Measurements from ENCODE around the gene METTL14. TPM values are rescaled to one million over a fixed set of nuclear protein-coding genes. Genes with fewer than 3 reads are reported as not detected.

The METTL14 gene
- polyA plus RNA-seq, 1 donor (not counting 4 experiments of a cell fraction or from before 2014, with no cell fraction given): 25.8 TPM

GRCh38 chr4:118755438-118756226, 70.4 kb downstream of the METTL14 start:
- dilution Hi-C loops (cut with MboI; ENCODE audit: extremely low pct_ligation_motif_present, low sequenced_read_pairs): no loop called here
- FAIRE-seq: no peak
- Histone ChIP-seq H3K27ac (ENCODE audit: control insufficient read depth, insufficient read depth, low read length) (no peak overlapping the region), H4K20me1 (ENCODE audit: control insufficient read depth, extremely low read depth, insufficient read depth, low read length) (no peaks in the 10 kb centered on the region), H3K79me2 (ENCODE audit: control insufficient read depth, insufficient read depth, low read length) (no peaks in the 10 kb centered on the region), H3K36me3 (ENCODE audit: control insufficient read depth in 2 of 2, extremely low read depth in 1 of 2, insufficient read depth in 2 of 2, low read length in 2 of 2) (peaks cover 3 to 15% of the 10 kb centered on the region in 2 experiments), H2AFZ (ENCODE audit: control insufficient read depth, low read length) (no peak overlapping the region), H3K9me3 (ENCODE audit: control insufficient read depth, low read depth, low read length) (no peaks in the 10 kb centered on the region), H3K4me1 (ENCODE audit: control insufficient read depth, extremely low read depth, insufficient read depth, low read length) (no peaks in the 10 kb centered on the region), H3K27me3 (ENCODE audit: control insufficient read depth, extremely low read depth, insufficient read depth, low read length) (no peaks in the 10 kb centered on the region), H3K9ac (ENCODE audit: control insufficient read depth, extremely low read depth, insufficient read depth, low read length) (no peak overlapping the region), H3K9me1 (ENCODE audit: control insufficient read depth, extremely low read depth, insufficient read depth, low read length) (no peaks in the 10 kb centered on the region), H3K4me2 (ENCODE audit: control insufficient read depth, extremely low read depth, insufficient read depth, low read depth, low read length) (no peak overlapping the region), H3K4me3 (ENCODE audit: control insufficient read depth in 2 of 3, extremely low read depth in 1 of 3, insufficient read depth in 2 of 3, low read depth in 1 of 3, low read length in 3 of 3) (no peak overlapping the region)
- no peak for TF ChIP-seq EZH2 (IDR thresholded peaks at IDR 0.05; ENCODE audit: low read length)
- no peak for TF ChIP-seq CTCF (optimal IDR thresholded peaks at IDR 0.05 in 1 of 3, IDR thresholded peaks at IDR 0.05 in 1 of 3, conservative IDR thresholded peaks at IDR 0.05 in 1 of 3; ENCODE audit: extremely low read depth in 1 of 3, insufficient read depth in 2 of 3, low read length in 3 of 3)
- DNase-seq (ENCODE audit: low read depth, low spot score): no peak

GRCh38 chr4:118756429-118756828, 71.2 kb downstream of the METTL14 start:
- Histone ChIP-seq H4K20me1 (ENCODE audit: control insufficient read depth, extremely low read depth, insufficient read depth, low read length) (no peaks in the 10 kb centered on the region), H3K36me3 (ENCODE audit: control insufficient read depth in 2 of 2, extremely low read depth in 1 of 2, insufficient read depth in 2 of 2, low read length in 2 of 2) (peaks cover under 1 to 18% of the 10 kb centered on the region in 2 experiments), H3K9me1 (ENCODE audit: control insufficient read depth, extremely low read depth, insufficient read depth, low read length) (no peaks in the 10 kb centered on the region), H3K9ac (ENCODE audit: control insufficient read depth, extremely low read depth, insufficient read depth, low read length) (no peak overlapping the region), H2AFZ (ENCODE audit: control insufficient read depth, low read length) (no peak overlapping the region), H3K27ac (ENCODE audit: control insufficient read depth, insufficient read depth, low read length) (no peak overlapping the region), H3K79me2 (ENCODE audit: control insufficient read depth, insufficient read depth, low read length) (no peaks in the 10 kb centered on the region), H3K4me2 (ENCODE audit: control insufficient read depth, extremely low read depth, insufficient read depth, low read depth, low read length) (no peak overlapping the region), H3K4me3 (ENCODE audit: control insufficient read depth in 2 of 3, extremely low read depth in 1 of 3, insufficient read depth in 2 of 3, low read depth in 1 of 3, low read length in 3 of 3) (no peak overlapping the region), H3K4me1 (ENCODE audit: control insufficient read depth, extremely low read depth, insufficient read depth, low read length) (no peaks in the 10 kb centered on the region), H3K9me3 (ENCODE audit: control insufficient read depth, low read depth, low read length) (no peaks in the 10 kb centered on the region), H3K27me3 (ENCODE audit: control insufficient read depth, extremely low read depth, insufficient read depth, low read length) (no peaks in the 10 kb centered on the region)
- dilution Hi-C loops (cut with MboI; ENCODE audit: extremely low pct_ligation_motif_present, low sequenced_read_pairs): no loop called here
- FAIRE-seq (no peak), DNase-seq (ENCODE audit: low read depth, low spot score) (no peak)
- TF ChIP-seq EZH2 (IDR thresholded peaks at IDR 0.05; ENCODE audit: low read length): no peak
